Fibroblast of lung (primary cell): ENCODE measurements around the gene TSC22D1. TPM values are rescaled to one million over a fixed set of nuclear protein-coding genes. Genes with fewer than 3 reads are reported as not detected.
A peak's percentile ranks its signal among the peaks of the same experiment; 100 is the strongest.

Source experiments
- DNase-seq, 2 donors: peaks; one replicate each; pipeline versions ENCODE4 v3.0.0 to v3.0.0-alpha.2; 2010; ENCODE audit warnings: low read depth in 2 of 2
- H2AFZ ChIP-seq: 2 replicates; pipeline ENCODE4 v1.5.1; 2012; ENCODE audit warnings: low read length, control low read depth, inconsistent platforms
- H3K27ac ChIP-seq: 2 replicates; pipeline ENCODE4 v1.5.1; 2011; ENCODE audit warnings: low read length, control low read depth; ENCODE audit not compliant: insufficient read depth
- H3K27me3 ChIP-seq: 2 replicates; pipeline ENCODE4 v1.5.1; 2011; ENCODE audit warnings: mild to moderate bottlenecking, low read length; ENCODE audit not compliant: control insufficient read depth, insufficient read depth
- H3K36me3 ChIP-seq: 2 replicates; pipeline ENCODE4 v1.5.1; 2011; ENCODE audit warnings: low read length; ENCODE audit not compliant: control insufficient read depth, insufficient read depth
- H3K4me1 ChIP-seq: 2 replicates; pipeline ENCODE4 v1.5.1; 2011; ENCODE audit warnings: low read length; ENCODE audit not compliant: control insufficient read depth, insufficient read depth; ENCODE audit errors: extremely low read depth
- H3K4me2 ChIP-seq: 2 replicates; pipeline ENCODE4 v1.5.1; 2011; ENCODE audit warnings: low read length, control low read depth; ENCODE audit not compliant: insufficient read depth; ENCODE audit errors: extremely low read depth
- H3K4me3 ChIP-seq, 4 experiments: fragments of 200-600 bp in 1 of 4; sonication (generic) in 1 of 4; replicated peaks in 1 of 4; 2 replicates each; pipeline ENCODE4 v1.5.1; 2011 to 2016; ENCODE audit warnings: low read length in 4 of 4, low read depth in 3 of 4, mild to moderate bottlenecking in 3 of 4, control low read depth in 2 of 4, inconsistent platforms in 1 of 4, mixed read lengths in 1 of 4; ENCODE audit not compliant: insufficient read depth in 1 of 4; ENCODE audit errors: control extremely low read depth in 1 of 4
- H3K79me2 ChIP-seq: 2 replicates; pipeline ENCODE4 v1.5.1; 2012; ENCODE audit warnings: mild to moderate bottlenecking, low read length, inconsistent platforms; ENCODE audit not compliant: control insufficient read depth, insufficient read depth
- H3K9ac ChIP-seq: 2 replicates; pipeline ENCODE4 v1.5.1; 2011; ENCODE audit warnings: mild to moderate bottlenecking, low read length, control low read depth; ENCODE audit not compliant: insufficient read depth
- H3K9me3 ChIP-seq: 2 replicates; pipeline ENCODE4 v1.5.1; 2012; ENCODE audit warnings: low read depth, low read length; ENCODE audit not compliant: control insufficient read depth, insufficient read depth
- H4K20me1 ChIP-seq: 2 replicates; pipeline ENCODE4 v1.5.1; 2011; ENCODE audit warnings: low read length; ENCODE audit not compliant: control insufficient read depth, insufficient read depth; ENCODE audit errors: extremely low read depth
- CTCF ChIP-seq, 2 donors: IDR thresholded peaks in 1 of 2; conservative IDR thresholded peaks in 1 of 2; 1 replicate in 1 of 2; 2 replicates in 1 of 2; pipeline ENCODE4 v1.5.1; 2011 to 2012; ENCODE audit warnings: low read length in 2 of 2, control low read depth in 1 of 2, inconsistent platforms in 1 of 2, low read depth in 1 of 2, mild to moderate bottlenecking in 1 of 2
- EZH2 ChIP-seq: IDR thresholded peaks from 2 replicates; pipeline ENCODE4 v1.5.1; 2012; ENCODE audit warnings: low read length, control low read depth, mild to moderate bottlenecking; ENCODE audit errors: missing control alignments
- polyA plus RNA-seq, 2 donors: library from polyadenylated mRNA; depleted of rRNA in 1 of 2; stranded (reverse) in 1 of 2; unstranded in 1 of 2; fragments of >200 nt; gene quantifications; 2 replicates each; pipeline ENCODE4 v1.2.1, GENCODE V29; 2011 to 2012; ENCODE audit warnings: missing spikeins in 1 of 2
- total RNA-seq: library from RNA; depleted of rRNA; stranded (reverse); fragments of >200 nt; gene quantifications from 2 replicates; pipeline ENCODE4 v1.2.1, GENCODE V29; 2014

The TSC22D1 gene
- total and polyA plus RNA-seq, 2 donors (not counting 1 experiment from before 2014, with no cell fraction given): 80.4 to 97.6 TPM

GRCh38 chr13:44578067-44578400, 1.9 kb upstream of the TSC22D1 start:
- peaks cover 12% of the 10 kb centered on the region for H3K4me1 ChIP-seq
- peak overlapping the region; percentile 76 for H3K4me2 ChIP-seq
- H3K4me3 ChIP-seq: peak overlapping the region; percentile 66 to 88 (median 80)
- peaks cover 35% of the 10 kb centered on the region for H3K79me2 ChIP-seq
- H3K36me3 ChIP-seq: peaks cover 9% of the 10 kb centered on the region
- no peaks in the 10 kb centered on the region for H3K9me3 ChIP-seq
- TF ChIP-seq CTCF (conservative IDR thresholded peaks at IDR 0.05 in 1 of 2, IDR thresholded peaks at IDR 0.05 in 1 of 2; ENCODE audit: low read depth in 1 of 2, low read length in 2 of 2) (no peak), EZH2 (no peak)
- peak; percentile 42 to 50 for DNase-seq
- peak overlapping the region; percentile 62 for H2AFZ ChIP-seq
- H3K27ac ChIP-seq: peak overlapping the region; percentile 84
- H4K20me1 ChIP-seq: no peaks in the 10 kb centered on the region
- H3K9ac ChIP-seq: peak overlapping the region; percentile 91
- H3K27me3 ChIP-seq: no peaks in the 10 kb centered on the region

GRCh38 chr13:44577236-44578066, 1.3 kb upstream of the TSC22D1 start:
- peak overlapping the region; percentile 91 for H3K9ac ChIP-seq
- TF ChIP-seq EZH2 (no peak), CTCF (conservative IDR thresholded peaks at IDR 0.05 in 1 of 2, IDR thresholded peaks at IDR 0.05 in 1 of 2; ENCODE audit: low read depth in 1 of 2, low read length in 2 of 2) (no peak)
- H3K27ac ChIP-seq: peak overlapping the region; percentile 84
- H3K4me1 ChIP-seq: peaks cover 12% of the 10 kb centered on the region
- H3K4me3 ChIP-seq: peak overlapping the region; percentile 66 to 88 (median 80)
- H3K36me3 ChIP-seq: peaks cover 10% of the 10 kb centered on the region
- H3K9me3 ChIP-seq: no peaks in the 10 kb centered on the region
- H3K4me2 ChIP-seq: peak overlapping the region; percentile 76
- peak; percentile 93 to 97 for DNase-seq
- peak overlapping the region; percentile 62 for H2AFZ ChIP-seq
- H3K27me3 ChIP-seq: no peaks in the 10 kb centered on the region
- H3K79me2 ChIP-seq: peaks cover 41% of the 10 kb centered on the region
- no peaks in the 10 kb centered on the region for H4K20me1 ChIP-seq

GRCh38 chr13:44576351-44577235, 463 bp upstream of the TSC22D1 start:
- H4K20me1 ChIP-seq: no peaks in the 10 kb centered on the region
- H3K9ac ChIP-seq: peak overlapping the region; percentile 91
- H3K4me3 ChIP-seq: peak overlapping the region; percentile 73 to 88 (median 82)
- peaks cover 10% of the 10 kb centered on the region for H3K36me3 ChIP-seq
- no peak for DNase-seq
- peaks cover 46% of the 10 kb centered on the region for H3K79me2 ChIP-seq
- H3K4me2 ChIP-seq: peak overlapping the region; percentile 72
- peaks cover 12% of the 10 kb centered on the region for H3K4me1 ChIP-seq
- H3K27me3 ChIP-seq: no peaks in the 10 kb centered on the region
- no peaks in the 10 kb centered on the region for H3K9me3 ChIP-seq
- peak overlapping the region; percentile 84 for H3K27ac ChIP-seq
- peak overlapping the region; percentile 51 for H2AFZ ChIP-seq
- TF ChIP-seq EZH2 (no peak), CTCF (conservative IDR thresholded peaks at IDR 0.05 in 1 of 2, IDR thresholded peaks at IDR 0.05 in 1 of 2; ENCODE audit: low read depth in 1 of 2, low read length in 2 of 2) (no peak)
